HCT116 (cell line): ENCODE results near the gene TRAPPC12. TPM values are rescaled to one million over a fixed set of nuclear protein-coding genes. Genes with fewer than 3 reads are reported as not detected.

Experiments used
- ATAC-seq: fragments of 200-7000 bp; cut with Tn5 transposase; 2 replicates; pipeline ENCODE4 v1.9.1; 2020; ENCODE audit warnings: mild to moderate bottlenecking, moderate library complexity
- BruUV-seq: library from RNA; stranded (reverse); fragments of 400-500 nt; replicated peaks from 2 replicates; lab custom pipeline; 2021; lab: Mats Ljungman, UMichigan
- CTCF ChIA-PET: fragments of 300-600 bp; sonication (Branson Sonifier 250); formaldehyde crosslinking; loops from one replicate; lab custom pipeline; 2021; ENCODE audit warnings: antibody characterized with exemption; lab: Charles Lee
- POLR2A ChIA-PET: fragments of 300-600, 350-600 bp; sonication (Branson Sonifier 250); formaldehyde crosslinking; loops from one replicate; lab custom pipeline; 2021; ENCODE audit warnings: antibody characterized with exemption; lab: Charles Lee
- RAD21 ChIA-PET, 2 experiments: fragments of 300-600 bp; sonication (Branson Sonifier 250); formaldehyde crosslinking; loops; one replicate each; lab custom pipeline; 2023; ENCODE audit warnings: low total read pairs in 2 of 2; ENCODE audit not compliant: uncharacterized antibody in 2 of 2, unreplicated experiment in 2 of 2, low non-redundant PET in 1 of 2; lab: Charles Lee
- DNase-seq: peaks from one replicate; pipeline ENCODE4 v3.0.0-alpha.2; 2010; ENCODE audit warnings: low read depth, low spot score
- H2AFZ ChIP-seq: fragments of 200-600 bp; shearing (Covaris generic), sonication (generic); 2 replicates; pipeline ENCODE4 v1.6.1; 2017; ENCODE audit warnings: low read depth, mixed run types, mixed read lengths, antibody characterized with exemption, low read length; ENCODE audit not compliant: poor library complexity, severe bottlenecking
- H3K27ac ChIP-seq: 2 replicates; pipeline ENCODE4 v1.5.1; 2012; ENCODE audit warnings: low read depth, low read length
- H3K27me3 ChIP-seq: fragments of 200-600 bp; sonication (generic); 2 replicates; pipeline ENCODE4 v1.6.1; 2016; ENCODE audit warnings: mixed run types, low read length, mixed read lengths; ENCODE audit not compliant: insufficient read depth
- H3K36me3 ChIP-seq, 2 experiments: fragments of 200-500 bp in 1 of 2; fragments of 200-600 bp in 1 of 2; sonication (Bioruptor generic) in 1 of 2; sonication (generic) in 1 of 2; 2 replicates each; pipeline versions ENCODE4 v1.5.1 to v1.6.1; 2014 to 2016; ENCODE audit warnings: low read length in 2 of 2, inconsistent platforms in 1 of 2, mixed read lengths in 1 of 2, mixed run types in 1 of 2; ENCODE audit not compliant: insufficient read depth in 2 of 2, control insufficient read depth in 1 of 2
- H3K4me1 ChIP-seq, 2 experiments: fragments of 200-600 bp in 1 of 2; sonication (generic) in 1 of 2; 2 replicates each; pipeline versions ENCODE4 v1.5.1 to v1.6.1; 2012 to 2017; ENCODE audit warnings: low read length in 2 of 2, inconsistent platforms in 1 of 2, mild to moderate bottlenecking in 1 of 2, mixed read lengths in 1 of 2, mixed run types in 1 of 2, moderate library complexity in 1 of 2; ENCODE audit not compliant: insufficient read depth in 2 of 2, control insufficient read depth in 1 of 2
- H3K4me2 ChIP-seq: fragments of 200-600 bp; sonication (generic); 2 replicates; pipeline ENCODE4 v1.6.1; 2017; ENCODE audit warnings: mixed run types, low read length, mixed read lengths
- H3K4me3 ChIP-seq, 2 experiments: fragments of 200-600 bp in 1 of 2; sonication (generic) in 1 of 2; replicated peaks in 1 of 2; 2 replicates each; pipeline ENCODE4 v1.5.1; 2011 to 2016; ENCODE audit warnings: low read length in 2 of 2, control low read depth in 1 of 2, low read depth in 1 of 2, mild to moderate bottlenecking in 1 of 2, mixed read lengths in 1 of 2, mixed run types in 1 of 2
- H3K79me2 ChIP-seq: fragments of 200-600 bp; sonication (generic); 2 replicates; pipeline ENCODE4 v1.6.1; 2017; ENCODE audit warnings: mild to moderate bottlenecking, mixed run types, low read length, moderate library complexity, mixed read lengths; ENCODE audit not compliant: insufficient read depth
- H3K9ac ChIP-seq: fragments of 200-600 bp; sonication (generic); 2 replicates; pipeline ENCODE4 v1.6.1; 2016; ENCODE audit warnings: low read length, mixed read lengths
- H3K9me2 ChIP-seq: fragments of 200-600 bp; sonication (generic), shearing (Covaris generic); 2 replicates; pipeline ENCODE4 v1.6.1; 2017; ENCODE audit warnings: mixed run types, mild to moderate bottlenecking, moderate library complexity; ENCODE audit not compliant: insufficient read depth
- H3K9me3 ChIP-seq, 2 experiments: fragments of 200-500 bp in 1 of 2; fragments of 200-600 bp in 1 of 2; sonication (Bioruptor generic) in 1 of 2; sonication (generic) in 1 of 2; 2 replicates each; pipeline ENCODE4 v1.6.1; 2014 to 2017; ENCODE audit warnings: low read length in 2 of 2, mixed read lengths in 2 of 2, inconsistent platforms in 1 of 2, low read depth in 1 of 2, mild to moderate bottlenecking in 1 of 2, mixed run types in 1 of 2, moderate library complexity in 1 of 2; ENCODE audit not compliant: control insufficient read depth in 1 of 2, insufficient read depth in 1 of 2
- H4K20me1 ChIP-seq: fragments of 200-600 bp; sonication (generic), shearing (Covaris generic); 2 replicates; pipeline ENCODE4 v1.6.1; 2017; ENCODE audit warnings: mixed run types, mild to moderate bottlenecking, moderate library complexity; ENCODE audit not compliant: insufficient read depth
- ATF3 ChIP-seq: IDR thresholded peaks from 2 replicates; pipeline ENCODE4 v1.6.1; 2012
- CBX3 ChIP-seq: IDR thresholded peaks from 2 replicates; pipeline ENCODE4 v1.6.1; 2012; ENCODE audit warnings: low read depth
- EGR1 ChIP-seq: IDR thresholded peaks from 2 replicates; pipeline ENCODE4 v1.6.1; 2012; ENCODE audit warnings: low read depth
- EZH2 ChIP-seq: fragments of 200-600 bp; sonication (generic); IDR thresholded peaks from 2 replicates; pipeline ENCODE4 v1.6.1; 2017; ENCODE audit warnings: antibody characterized with exemption, mixed run types
- FOSL1 ChIP-seq: IDR thresholded peaks from 2 replicates; pipeline ENCODE4 v1.6.1; 2012; ENCODE audit warnings: low read depth
- JUND ChIP-seq: IDR thresholded peaks from 2 replicates; pipeline ENCODE4 v1.6.1; 2012
- SIN3A ChIP-seq: IDR thresholded peaks from 2 replicates; pipeline ENCODE4 v1.6.1; 2012; ENCODE audit warnings: low read depth
- YY1 ChIP-seq: IDR thresholded peaks from 2 replicates; pipeline ENCODE4 v1.6.1; 2011; ENCODE audit warnings: low read length, low read depth, moderate library complexity, mild to moderate bottlenecking; ENCODE audit not compliant: insufficient replicate concordance; ENCODE audit errors: extremely low read depth
- ZNF274 ChIP-seq: fragments of 200-500 bp; sonication (Bioruptor generic); IDR thresholded peaks from 2 replicates; pipeline ENCODE4 v1.6.1; 2014; ENCODE audit warnings: mild to moderate bottlenecking, low read depth, low read length, inconsistent platforms
- intact Hi-C: fragments of 100-400 bp; cut with micrococcal nuclease; formaldehyde crosslinking; loops from 2 replicates; pipeline ENCODE4 v1.10.0; 2022
- total RNA-seq: library from RNA; stranded (reverse); gene quantifications from one replicate; pipeline ENCODE4 v1.2.1, GENCODE V29; 2021; ENCODE audit not compliant: unreplicated experiment
- TF ChIP-seq, protein P1 (sequence below), 3 experiments: fragments of 200-600 bp in 1 of 3; sonication (generic) in 1 of 3; IDR thresholded peaks in 2 of 3; conservative IDR thresholded peaks in 1 of 3; 2 replicates each; pipeline ENCODE4 v1.5.1; 2012 to 2017; ENCODE audit warnings: low read depth in 2 of 3, low read length in 2 of 3, antibody characterized with exemption in 1 of 3, borderline replicate concordance in 1 of 3, control low read depth in 1 of 3, mild to moderate bottlenecking in 1 of 3, mixed read lengths in 1 of 3, mixed run types in 1 of 3, moderate library complexity in 1 of 3; ENCODE audit not compliant: insufficient read depth in 1 of 3
- TF ChIP-seq, protein P2 (sequence below): IDR thresholded peaks from 2 replicates; pipeline ENCODE4 v1.6.1; 2012

The TRAPPC12 gene
- total RNA-seq, 1 experiment from 2014 or later: 47.4 TPM

GRCh38 chr2:3433776-3434400 lies 54.4 kb downstream of the TRAPPC12 start:
- no peaks in the 10 kb centered on the region for H3K36me3 ChIP-seq
- TF ChIP-seq SIN3A (no peak), CBX3 (no peak), FOSL1 (no peak), EZH2 (no peak), JUND (no peak), YY1 (no peak)
- TF ChIP-seq, protein P1, sequence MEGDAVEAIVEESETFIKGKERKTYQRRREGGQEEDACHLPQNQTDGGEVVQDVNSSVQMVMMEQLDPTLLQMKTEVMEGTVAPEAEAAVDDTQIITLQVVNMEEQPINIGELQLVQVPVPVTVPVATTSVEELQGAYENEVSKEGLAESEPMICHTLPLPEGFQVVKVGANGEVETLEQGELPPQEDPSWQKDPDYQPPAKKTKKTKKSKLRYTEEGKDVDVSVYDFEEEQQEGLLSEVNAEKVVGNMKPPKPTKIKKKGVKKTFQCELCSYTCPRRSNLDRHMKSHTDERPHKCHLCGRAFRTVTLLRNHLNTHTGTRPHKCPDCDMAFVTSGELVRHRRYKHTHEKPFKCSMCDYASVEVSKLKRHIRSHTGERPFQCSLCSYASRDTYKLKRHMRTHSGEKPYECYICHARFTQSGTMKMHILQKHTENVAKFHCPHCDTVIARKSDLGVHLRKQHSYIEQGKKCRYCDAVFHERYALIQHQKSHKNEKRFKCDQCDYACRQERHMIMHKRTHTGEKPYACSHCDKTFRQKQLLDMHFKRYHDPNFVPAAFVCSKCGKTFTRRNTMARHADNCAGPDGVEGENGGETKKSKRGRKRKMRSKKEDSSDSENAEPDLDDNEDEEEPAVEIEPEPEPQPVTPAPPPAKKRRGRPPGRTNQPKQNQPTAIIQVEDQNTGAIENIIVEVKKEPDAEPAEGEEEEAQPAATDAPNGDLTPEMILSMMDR (IDR thresholded peaks at IDR 0.05 in 2 of 3, conservative IDR thresholded peaks at IDR 0.05 in 1 of 3; ENCODE audit: borderline replicate concordance in 1 of 3, insufficient read depth in 1 of 3, low read depth in 2 of 3, low read length in 2 of 3): no peak
- intact Hi-C loops: no loop called here
- POLR2A ChIA-PET: no interaction called here
- no peak for DNase-seq
- H3K9me2 ChIP-seq: no peaks in the 10 kb centered on the region
- CTCF ChIA-PET: interaction anchor here (1.2 kb wide), 1 partner anchor 10 kb away, joined by 5 read pairs; no protein-coding TSS in a partner anchor
- H2AFZ ChIP-seq: no peak overlapping the region
- H3K27ac ChIP-seq: no peak overlapping the region
- RAD21 ChIA-PET: no interaction called here
- no peaks in the 10 kb centered on the region for H3K9me3 ChIP-seq
- H3K4me1 ChIP-seq: no peaks in the 10 kb centered on the region
- ATAC-seq: no peak
- H3K9ac ChIP-seq: no peak overlapping the region
- H3K4me2 ChIP-seq: no peak overlapping the region
- no TSS peak for BruUV-seq
- H3K4me3 ChIP-seq: no peak overlapping the region
- H3K27me3 ChIP-seq: no peaks in the 10 kb centered on the region
- 0 out of 2 replicates have a peak, but pooled peaks cover 3% of the 10 kb centered on the region for H4K20me1 ChIP-seq
- no peaks in the 10 kb centered on the region for H3K79me2 ChIP-seq

DNA sequence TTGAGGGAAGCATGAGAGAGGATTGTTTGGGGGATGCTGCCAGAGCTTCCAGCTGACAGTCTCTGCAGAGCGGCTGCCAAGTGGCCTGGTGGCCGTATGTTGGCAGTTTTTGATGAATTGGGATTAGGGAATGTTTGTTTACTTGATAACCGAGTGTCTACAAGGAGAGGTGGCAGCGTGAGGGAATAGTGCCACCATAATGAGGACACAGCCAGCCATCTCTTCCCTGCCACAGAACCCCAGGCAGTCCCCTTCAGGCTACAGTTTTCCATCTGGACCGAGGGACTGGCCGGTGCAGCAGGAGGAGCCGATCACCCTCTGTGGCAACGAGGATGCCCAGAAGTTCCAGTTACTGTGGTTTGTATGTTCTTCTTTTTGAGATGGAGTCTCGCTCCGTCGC lies 55.2 kb downstream of the TRAPPC12 start:
- Histone ChIP-seq H3K27me3 (no peaks in the 10 kb centered on the region), H3K79me2 (no peaks in the 10 kb centered on the region), H3K4me1 (no peaks in the 10 kb centered on the region), H3K36me3 (no peaks in the 10 kb centered on the region), H3K9me3 (no peaks in the 10 kb centered on the region), H3K27ac (no peak overlapping the region), H4K20me1 (0 out of 2 replicates have a peak, but pooled peaks cover 4% of the 10 kb centered on the region), H3K9ac (no peak overlapping the region), H3K4me2 (no peak overlapping the region), H2AFZ (no peak overlapping the region), H3K9me2 (no peaks in the 10 kb centered on the region), H3K4me3 (no peak overlapping the region)
- no peak for TF ChIP-seq CBX3
- TF ChIP-seq ATF3: no peak
- TF ChIP-seq, protein P1 (IDR thresholded peaks at IDR 0.05 in 2 of 3, conservative IDR thresholded peaks at IDR 0.05 in 1 of 3; ENCODE audit: borderline replicate concordance in 1 of 3, insufficient read depth in 1 of 3, low read depth in 2 of 3, low read length in 2 of 3): no peak
- TF ChIP-seq, protein P2, sequence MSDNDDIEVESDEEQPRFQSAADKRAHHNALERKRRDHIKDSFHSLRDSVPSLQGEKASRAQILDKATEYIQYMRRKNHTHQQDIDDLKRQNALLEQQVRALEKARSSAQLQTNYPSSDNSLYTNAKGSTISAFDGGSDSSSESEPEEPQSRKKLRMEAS: no peak
- TF ChIP-seq EGR1: no peak
- no peak for TF ChIP-seq ZNF274
- no peak for TF ChIP-seq FOSL1
- no peak for DNase-seq
- RAD21 ChIA-PET: no interaction called here
- CTCF ChIA-PET: no interaction called here
- no peak for ATAC-seq
- POLR2A ChIA-PET: no interaction called here
- BruUV-seq: no TSS peak
- intact Hi-C loops: no loop called here
